Measurements from ENCODE around the gene FANCE. TPM values are rescaled to one million over a fixed set of nuclear protein-coding genes. Genes with fewer than 3 reads are reported as not detected.
A peak's percentile ranks its signal among the peaks of the same experiment; 100 is the strongest.

FANCE gene
- total RNA-seq, 1 experiment from 2014 or later = 10.4 TPM

DNA sequence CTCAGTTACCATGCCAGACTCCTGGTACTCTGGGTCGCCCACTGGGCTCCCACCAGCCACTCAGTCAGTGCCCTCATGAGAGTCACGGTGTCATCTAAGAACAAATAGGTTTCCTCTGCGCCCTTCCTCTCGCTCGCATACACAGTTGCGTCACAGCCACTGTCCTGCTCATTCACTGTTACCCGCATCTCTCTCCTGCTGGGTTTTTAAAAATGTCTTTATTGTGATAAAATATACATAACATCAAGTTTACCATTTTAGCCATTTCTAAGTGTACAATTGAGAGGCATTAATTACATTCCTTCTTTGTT is 40.8 kb downstream of the FANCE start:
- no peak overlapping the region for H3K27ac Mint-ChIP-seq (ENCODE audit: unreplicated experiment)
- BruUV-seq (replicated peaks) = no TSS peak

DNA sequence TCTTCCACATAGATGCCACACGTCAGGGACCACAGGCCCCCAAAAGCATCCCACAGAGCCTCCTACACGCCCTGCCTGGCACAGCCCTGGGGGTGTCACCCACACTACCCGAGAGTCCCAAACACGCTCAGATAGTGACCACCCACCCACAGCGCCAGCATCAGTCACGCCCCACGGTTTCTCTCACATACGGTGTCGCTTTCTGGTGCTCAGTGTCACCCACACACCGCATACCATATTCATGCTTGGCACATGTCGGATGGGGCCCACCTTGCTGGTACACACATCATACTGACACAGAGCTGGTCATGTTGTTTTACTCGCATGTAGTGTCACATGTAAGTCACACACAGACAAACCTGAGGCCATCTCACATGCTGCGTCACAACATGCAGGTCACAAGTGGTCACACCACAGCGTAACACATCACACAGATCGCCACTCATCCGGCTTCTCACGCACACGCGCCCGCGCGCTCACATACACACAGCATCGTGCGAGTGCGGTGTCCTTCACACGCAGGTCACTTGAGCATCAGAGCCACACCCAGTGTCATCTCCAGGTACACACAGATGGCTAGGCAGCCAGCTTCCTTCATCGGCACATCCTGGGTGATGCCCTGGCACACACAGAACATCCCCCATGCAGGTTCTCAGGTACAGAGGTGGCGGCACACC is 41.3 kb downstream of the FANCE start:
- no peaks in the 10 kb centered on the region for H3K9me3 Mint-ChIP-seq (ENCODE audit: low read depth, unreplicated experiment)
- no peak overlapping the region for H3K27ac Mint-ChIP-seq (ENCODE audit: unreplicated experiment)
- H3K36me3 Mint-ChIP-seq (ENCODE audit: insufficient read depth, unreplicated experiment) = peaks cover 32% of the 10 kb centered on the region
- H3K4me3 Mint-ChIP-seq (ENCODE audit: low read depth, unreplicated experiment) = no peak overlapping the region
- no TSS peak for BruUV-seq (replicated peaks)
- CTCF ChIA-PET = no interaction called here
- H3K27me3 Mint-ChIP-seq (ENCODE audit: unreplicated experiment) = no peaks in the 10 kb centered on the region
- no peak for DNase-seq
- TF ChIP-seq, protein P1, sequence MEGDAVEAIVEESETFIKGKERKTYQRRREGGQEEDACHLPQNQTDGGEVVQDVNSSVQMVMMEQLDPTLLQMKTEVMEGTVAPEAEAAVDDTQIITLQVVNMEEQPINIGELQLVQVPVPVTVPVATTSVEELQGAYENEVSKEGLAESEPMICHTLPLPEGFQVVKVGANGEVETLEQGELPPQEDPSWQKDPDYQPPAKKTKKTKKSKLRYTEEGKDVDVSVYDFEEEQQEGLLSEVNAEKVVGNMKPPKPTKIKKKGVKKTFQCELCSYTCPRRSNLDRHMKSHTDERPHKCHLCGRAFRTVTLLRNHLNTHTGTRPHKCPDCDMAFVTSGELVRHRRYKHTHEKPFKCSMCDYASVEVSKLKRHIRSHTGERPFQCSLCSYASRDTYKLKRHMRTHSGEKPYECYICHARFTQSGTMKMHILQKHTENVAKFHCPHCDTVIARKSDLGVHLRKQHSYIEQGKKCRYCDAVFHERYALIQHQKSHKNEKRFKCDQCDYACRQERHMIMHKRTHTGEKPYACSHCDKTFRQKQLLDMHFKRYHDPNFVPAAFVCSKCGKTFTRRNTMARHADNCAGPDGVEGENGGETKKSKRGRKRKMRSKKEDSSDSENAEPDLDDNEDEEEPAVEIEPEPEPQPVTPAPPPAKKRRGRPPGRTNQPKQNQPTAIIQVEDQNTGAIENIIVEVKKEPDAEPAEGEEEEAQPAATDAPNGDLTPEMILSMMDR (IDR thresholded peaks at IDR 0.05; ENCODE audit: unreplicated experiment) = no peak
- intact Hi-C loops (cut with micrococcal nuclease; ENCODE audit: unreplicated experiment) = no loop called here
- peaks cover 54% of the 10 kb centered on the region for H3K4me1 Mint-ChIP-seq (ENCODE audit: low read depth, unreplicated experiment)

More for the DNA sequence above, 40.8 kb downstream of the FANCE start:
- TF ChIP-seq, protein P1 (IDR thresholded peaks at IDR 0.05; ENCODE audit: unreplicated experiment) = no peak
- peak overlapping the region; percentile 21 for H3K4me3 Mint-ChIP-seq (ENCODE audit: low read depth, unreplicated experiment)
- no peak for DNase-seq
- peaks cover 56% of the 10 kb centered on the region for H3K4me1 Mint-ChIP-seq (ENCODE audit: low read depth, unreplicated experiment)
- peaks cover 31% of the 10 kb centered on the region for H3K36me3 Mint-ChIP-seq (ENCODE audit: insufficient read depth, unreplicated experiment)
- no peaks in the 10 kb centered on the region for H3K9me3 Mint-ChIP-seq (ENCODE audit: low read depth, unreplicated experiment)
- no peaks in the 10 kb centered on the region for H3K27me3 Mint-ChIP-seq (ENCODE audit: unreplicated experiment)
- intact Hi-C loops (cut with micrococcal nuclease; ENCODE audit: unreplicated experiment) = no loop called here
- CTCF ChIA-PET = interaction anchor here (0.6 kb wide), 1 partner anchor 224 kb away, joined by 8 read pairs; no protein-coding TSS in a partner anchor

DNA sequence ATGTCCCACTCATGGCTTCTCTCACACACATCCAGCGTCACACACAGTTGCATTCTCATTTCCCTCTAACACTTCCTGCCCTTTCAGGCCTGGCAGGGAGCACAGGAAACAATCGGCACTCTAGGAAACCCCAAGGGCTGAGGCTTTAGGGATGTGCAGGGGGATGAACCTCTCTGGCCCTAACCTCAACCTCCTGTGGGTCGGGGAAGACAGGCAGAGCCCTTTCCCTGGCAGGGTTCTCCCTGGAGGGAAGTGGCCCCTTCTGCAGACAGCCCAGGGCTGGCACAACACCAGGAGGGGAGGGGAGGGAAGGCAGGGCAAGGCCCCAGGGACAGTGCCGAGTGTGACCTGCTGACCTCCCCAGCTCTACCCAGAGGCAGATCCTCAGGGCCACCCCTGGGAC is 42.0 kb downstream of the FANCE start:
- H3K4me1 Mint-ChIP-seq (ENCODE audit: low read depth, unreplicated experiment) = peaks cover 53% of the 10 kb centered on the region

DNA sequence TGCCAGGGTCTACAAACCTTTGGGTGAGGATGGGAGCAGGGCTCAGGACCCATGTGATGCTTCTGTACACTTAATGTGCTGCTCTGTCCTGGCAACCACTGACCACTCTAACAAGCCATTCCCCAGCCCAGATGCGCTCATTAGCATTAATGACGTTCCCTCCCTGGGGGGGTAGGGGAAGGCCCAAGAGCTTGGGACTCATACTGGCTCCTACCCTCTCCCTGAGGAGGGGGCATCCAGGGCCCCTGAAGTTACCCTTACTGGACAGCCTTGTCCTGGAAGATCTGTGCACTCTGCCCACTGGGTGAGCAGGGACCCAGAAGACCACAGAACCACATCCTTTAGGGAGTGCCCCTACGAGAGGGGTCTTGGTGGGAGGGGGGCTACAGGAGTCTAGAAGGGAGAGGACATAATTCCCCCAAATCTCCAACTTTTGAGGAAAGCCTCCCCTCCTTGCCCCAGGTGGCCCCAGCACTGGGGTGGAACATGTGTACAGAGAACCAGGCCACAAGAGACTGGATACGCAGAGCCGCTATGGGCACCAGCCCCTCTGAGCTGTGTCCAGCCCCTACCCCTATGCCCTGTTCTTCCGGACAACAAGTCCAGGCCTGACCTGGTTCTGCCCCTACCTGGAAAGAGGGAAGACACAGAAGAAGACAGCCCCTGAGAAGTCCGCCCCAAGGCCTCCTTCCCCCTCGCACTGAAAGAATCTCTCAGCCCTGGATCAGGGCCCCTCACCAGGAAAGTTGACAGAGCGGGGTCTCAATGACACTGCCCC is 43.3 kb downstream of the FANCE start:
- H3K4me3 Mint-ChIP-seq (ENCODE audit: low read depth, unreplicated experiment) = peak overlapping the region; percentile 70
- H3K9me3 Mint-ChIP-seq (ENCODE audit: low read depth, unreplicated experiment) = peaks cover 2% of the 10 kb centered on the region
- BruUV-seq (replicated peaks) = TSS peak; percentile 61
- H3K27me3 Mint-ChIP-seq (ENCODE audit: unreplicated experiment) = no peaks in the 10 kb centered on the region
- TF ChIP-seq, protein P1 (IDR thresholded peaks at IDR 0.05; ENCODE audit: unreplicated experiment) = no peak
- no peak for DNase-seq
- H3K4me1 Mint-ChIP-seq (ENCODE audit: low read depth, unreplicated experiment) = peaks cover 49% of the 10 kb centered on the region
- CTCF ChIA-PET = interaction anchor here (0.6 to 1.0 kb wide), 2 partner anchors 21 to 48 kb away, joined by 3 to 6 read pairs; no protein-coding TSS in a partner anchor
- peak overlapping the region; percentile 43 for H3K27ac Mint-ChIP-seq (ENCODE audit: unreplicated experiment)
- intact Hi-C loops (cut with micrococcal nuclease; ENCODE audit: unreplicated experiment) = no loop called here
- peaks cover 37% of the 10 kb centered on the region for H3K36me3 Mint-ChIP-seq (ENCODE audit: insufficient read depth, unreplicated experiment)

More for the DNA sequence above, 42.0 kb downstream of the FANCE start:
- Mint-ChIP-seq H3K27ac (ENCODE audit: unreplicated experiment) (no peak overlapping the region), H3K36me3 (ENCODE audit: insufficient read depth, unreplicated experiment) (peaks cover 37% of the 10 kb centered on the region), H3K27me3 (ENCODE audit: unreplicated experiment) (no peaks in the 10 kb centered on the region), H3K4me3 (ENCODE audit: low read depth, unreplicated experiment) (no peak overlapping the region), H3K9me3 (ENCODE audit: low read depth, unreplicated experiment) (peaks cover 2% of the 10 kb centered on the region)
- DNase-seq = no peak
- intact Hi-C loops (cut with micrococcal nuclease; ENCODE audit: unreplicated experiment) = no loop called here
- TF ChIP-seq, protein P1 (IDR thresholded peaks at IDR 0.05; ENCODE audit: unreplicated experiment) = no peak
- BruUV-seq (replicated peaks) = no TSS peak
- CTCF ChIA-PET = no interaction called here

Measured in Calu3 (cell line).